LoVo (cell line): Measurements from ENCODE around the gene DTNB.

Experiments used
- DNase-seq: peaks from one replicate; pipeline ENCODE4 v3.0.0-alpha.2; 2016; ENCODE audit warnings: low spot score

DTNB gene

DNA sequence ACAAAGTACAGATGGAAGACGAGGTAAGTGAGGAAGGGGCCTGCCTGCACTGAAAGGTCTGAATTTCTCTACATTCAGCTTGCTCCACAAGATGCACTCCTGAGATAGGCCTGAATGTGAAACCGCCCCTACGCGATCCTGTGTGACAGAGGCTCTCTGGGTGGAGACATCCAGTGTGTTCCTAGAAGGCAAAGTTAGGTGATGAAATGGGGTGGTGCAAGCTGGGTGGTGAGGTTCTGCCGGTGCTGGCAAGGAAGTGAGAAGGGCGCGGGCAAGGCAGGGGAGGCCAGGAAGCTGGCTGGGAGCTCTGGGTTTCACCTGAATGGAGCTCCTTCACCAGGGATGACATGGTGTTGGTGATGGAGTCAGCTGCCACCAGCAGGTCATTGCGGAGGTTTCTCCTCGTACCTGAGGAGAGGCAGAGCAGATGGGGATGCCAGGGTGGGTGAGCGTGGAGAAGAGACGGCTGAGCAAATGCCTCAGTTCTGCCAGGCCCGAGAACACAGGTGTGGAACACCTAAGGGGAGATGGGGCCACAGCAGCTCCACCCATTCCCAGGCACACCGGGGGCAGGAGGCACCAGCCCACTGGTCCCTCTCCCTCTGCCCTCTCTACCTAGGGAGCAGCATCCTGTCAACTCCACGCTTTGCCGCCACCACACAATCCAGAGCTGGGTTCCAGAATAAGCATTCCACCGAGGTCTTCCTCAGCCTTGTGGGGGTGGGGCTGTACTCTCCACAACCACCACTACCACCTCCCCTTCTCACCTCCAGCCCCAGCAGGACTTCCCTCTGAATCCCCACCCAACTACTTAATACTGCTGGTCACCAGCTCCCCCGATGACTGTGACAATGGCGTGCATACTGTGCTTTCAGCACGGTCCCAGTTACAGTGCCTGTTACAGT is 286.2 kb downstream of the DTNB start:
- DNase-seq = no peak

DNA sequence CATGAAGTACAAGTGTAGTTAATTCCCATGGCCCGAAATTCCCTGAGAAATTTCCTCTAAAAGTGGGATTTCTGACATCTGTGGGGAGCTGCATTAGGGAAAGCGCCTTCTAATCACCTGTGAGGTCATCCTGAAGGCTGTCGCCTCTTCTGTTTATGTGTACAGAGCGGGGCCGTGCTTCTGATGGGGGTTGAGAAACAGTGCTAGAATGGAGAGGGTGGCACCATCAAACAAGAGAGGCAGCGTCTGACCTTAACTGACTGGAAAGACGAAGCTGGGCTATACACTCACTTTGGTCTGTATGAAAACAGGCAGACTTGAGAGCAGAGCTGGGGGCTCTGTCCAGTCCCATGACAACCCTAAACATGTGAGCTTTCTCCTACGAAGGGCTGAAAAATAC is 287.5 kb downstream of the DTNB start:
- no peak for DNase-seq

DNA sequence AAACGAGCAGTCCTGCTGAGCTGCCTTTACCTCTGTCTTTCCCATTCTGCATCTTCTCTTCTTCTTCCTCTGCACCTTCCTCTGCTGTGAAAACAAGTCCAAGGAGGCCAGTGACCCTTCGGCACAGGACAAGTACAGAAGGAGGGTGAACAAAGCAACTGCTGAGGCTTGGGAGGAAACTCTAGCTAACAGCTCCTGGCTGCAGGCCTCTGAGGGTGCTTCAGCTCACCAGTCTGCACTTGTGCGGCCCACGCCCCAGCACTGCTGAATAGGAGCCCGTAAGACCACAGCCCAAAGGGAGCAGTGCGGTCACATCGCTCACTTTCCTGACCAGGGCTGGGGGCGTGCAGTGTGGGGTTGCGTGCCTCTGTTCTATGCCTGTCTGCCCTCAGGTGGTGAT is 289.6 kb downstream of the DTNB start:
- DNase-seq = no peak

DNA sequence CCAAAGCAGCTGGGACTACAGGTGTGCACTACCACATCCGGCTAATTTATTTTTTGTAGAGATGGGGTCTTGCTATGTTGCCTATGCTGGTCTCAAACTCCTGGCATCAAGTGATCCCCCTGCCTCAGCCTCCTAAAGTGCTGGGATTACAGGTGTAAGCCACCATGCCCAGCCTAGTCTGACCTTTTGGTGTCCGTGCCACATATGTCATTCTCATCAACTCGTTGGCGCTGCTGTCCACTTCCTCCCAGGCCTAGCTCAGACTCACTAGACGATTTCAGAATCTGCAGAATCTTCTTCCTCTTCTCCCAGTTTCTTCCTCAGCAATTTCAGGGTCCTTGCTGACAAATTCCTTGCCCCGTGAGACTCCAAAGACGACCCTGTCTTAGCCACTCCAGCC is 291.9 kb downstream of the DTNB start:
- DNase-seq = no peak

DNA sequence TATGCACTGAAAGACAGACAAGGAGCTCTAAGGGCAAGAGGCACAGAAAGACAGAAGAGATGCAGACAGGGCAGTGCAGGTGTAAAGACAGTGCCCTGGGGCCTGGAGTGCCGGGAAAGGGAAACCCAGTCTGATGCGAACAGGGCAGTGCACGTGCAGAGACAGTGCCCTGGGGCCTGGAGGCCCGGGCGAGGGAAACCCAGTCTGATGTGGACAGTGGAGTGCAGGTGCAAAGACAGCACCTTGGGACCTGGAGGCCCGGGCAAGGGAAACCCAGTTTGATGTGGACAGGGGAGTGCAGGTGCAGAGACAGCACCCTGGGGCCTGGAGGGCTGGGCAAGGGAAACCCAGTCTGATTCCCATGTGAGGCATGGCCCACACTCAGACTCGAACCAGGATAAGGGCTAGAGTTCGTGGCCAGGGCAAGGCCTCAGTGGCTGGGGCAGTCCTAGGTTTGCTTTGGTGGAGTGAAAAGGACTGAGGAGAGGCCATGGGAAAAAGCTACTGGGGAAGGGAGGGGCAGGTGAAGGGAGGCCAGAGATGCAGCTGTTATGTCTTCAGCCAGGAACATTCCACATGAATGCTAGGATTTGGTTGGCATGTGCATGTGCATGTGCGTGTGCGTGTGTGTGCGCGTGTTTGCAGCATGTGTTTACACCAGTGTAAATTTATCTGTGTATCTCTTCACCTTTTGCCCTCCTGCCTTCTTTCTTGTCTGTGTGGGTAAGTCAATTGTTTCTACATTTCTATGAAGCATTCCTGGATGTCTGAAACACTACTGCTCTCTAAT is 292.6 kb downstream of the DTNB start:
- no peak for DNase-seq

DNA sequence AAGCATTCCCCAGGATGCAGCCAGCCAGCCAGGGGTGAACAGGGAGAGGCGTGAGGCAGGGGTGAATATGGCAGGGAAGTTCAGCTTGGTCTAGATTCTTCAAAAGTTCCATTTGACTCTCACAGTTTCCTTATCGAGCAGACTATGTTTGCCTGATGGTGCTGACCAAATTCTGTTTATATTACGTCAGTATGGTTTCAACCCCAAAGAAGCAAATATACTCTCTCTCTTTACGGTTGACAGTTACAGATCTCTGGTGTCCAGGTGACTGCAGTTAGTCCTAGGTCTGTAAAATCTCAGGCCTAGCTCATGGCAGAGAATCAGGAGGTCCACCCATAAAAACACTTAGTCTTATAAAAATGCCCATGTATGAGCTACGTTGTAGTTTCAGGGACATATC is 293.4 kb downstream of the DTNB start:
- DNase-seq = no peak

DNA sequence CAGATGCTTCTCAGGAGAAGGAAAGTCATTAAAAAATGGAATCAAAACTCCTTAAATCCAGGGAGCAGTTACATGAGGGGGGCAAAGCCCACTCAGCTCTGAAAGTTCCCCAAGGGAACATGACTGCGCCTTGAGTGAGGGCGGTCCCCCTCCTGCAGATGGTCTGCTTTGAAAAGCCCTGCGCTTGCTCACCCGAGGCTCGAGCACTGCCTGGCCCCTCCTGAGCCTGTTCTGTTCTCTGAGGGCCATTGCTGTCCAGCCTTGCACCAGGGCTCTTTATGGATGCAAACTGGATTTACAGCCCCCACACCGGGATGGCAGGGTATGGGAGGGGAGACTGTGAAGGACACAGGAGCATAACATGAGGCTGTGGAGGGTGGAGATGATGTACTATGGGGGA is 293.8 kb downstream of the DTNB start:
- DNase-seq = no peak

DNA sequence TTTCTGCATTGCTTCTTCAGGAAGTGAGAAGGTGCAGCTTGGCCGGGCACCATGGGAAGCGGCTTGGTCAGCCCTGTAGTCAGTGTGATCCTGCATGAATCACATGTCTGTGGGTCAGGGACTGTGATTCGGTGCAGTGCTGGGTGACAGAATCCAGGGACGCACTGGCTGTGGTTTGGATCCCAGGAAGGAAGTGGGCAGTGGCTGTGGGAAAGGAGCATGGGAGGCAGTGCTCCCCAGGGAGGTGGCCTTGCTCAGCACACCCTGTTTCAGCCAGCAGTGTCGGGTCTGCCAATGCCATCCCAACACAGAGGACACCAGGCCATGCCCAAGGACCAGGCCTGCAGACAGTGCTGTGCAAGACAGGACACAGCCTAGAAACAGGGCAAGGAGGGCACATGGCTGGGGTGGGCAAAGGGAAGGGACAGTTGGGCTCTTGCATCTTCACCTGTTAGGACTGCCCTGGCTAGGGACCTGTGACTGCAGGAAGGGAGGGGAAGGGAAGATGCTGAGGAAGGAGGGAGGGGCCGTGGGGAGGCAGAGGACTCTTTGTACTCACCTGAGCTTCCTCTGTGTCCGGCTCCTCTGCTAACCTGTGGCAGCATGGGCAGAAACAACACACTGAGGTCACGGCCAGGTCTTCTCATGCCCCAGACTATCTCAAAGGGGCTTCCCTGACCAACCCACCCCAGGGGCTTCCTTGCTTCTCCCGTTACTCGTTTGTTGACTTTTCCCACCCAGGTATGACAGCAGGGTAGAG is 294.5 kb downstream of the DTNB start:
- DNase-seq = no peak

DNA sequence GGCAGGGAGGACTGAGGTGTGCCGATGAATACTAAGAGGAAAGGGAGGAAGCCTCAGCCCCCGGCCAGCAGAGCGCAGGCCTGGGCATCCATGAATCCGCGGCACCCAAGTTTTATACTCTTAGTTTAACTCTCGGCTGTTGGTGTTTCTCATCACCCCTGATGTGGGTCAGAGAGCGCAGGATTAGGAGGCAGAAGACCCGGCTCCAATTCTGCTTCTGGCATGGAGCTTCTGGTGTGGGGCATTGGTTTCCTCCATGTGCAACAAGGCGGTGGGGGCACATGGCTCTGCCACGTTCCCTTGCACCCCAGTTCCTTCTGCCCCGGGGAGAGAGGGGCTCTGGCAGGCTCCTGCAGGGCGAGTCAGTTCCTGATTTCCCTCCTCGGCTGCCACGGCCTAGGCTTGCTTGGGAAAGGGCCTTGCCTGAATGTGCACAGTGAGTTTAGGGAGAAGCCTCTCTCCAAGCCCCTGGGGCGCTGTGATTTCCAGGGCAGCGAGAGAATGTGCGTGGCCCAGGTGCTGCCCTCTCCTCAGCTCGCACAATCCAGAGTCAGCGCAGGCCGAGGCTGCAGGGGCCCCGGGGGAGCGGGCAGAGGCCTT is 295.5 kb downstream of the DTNB start:
- no peak for DNase-seq

DNA sequence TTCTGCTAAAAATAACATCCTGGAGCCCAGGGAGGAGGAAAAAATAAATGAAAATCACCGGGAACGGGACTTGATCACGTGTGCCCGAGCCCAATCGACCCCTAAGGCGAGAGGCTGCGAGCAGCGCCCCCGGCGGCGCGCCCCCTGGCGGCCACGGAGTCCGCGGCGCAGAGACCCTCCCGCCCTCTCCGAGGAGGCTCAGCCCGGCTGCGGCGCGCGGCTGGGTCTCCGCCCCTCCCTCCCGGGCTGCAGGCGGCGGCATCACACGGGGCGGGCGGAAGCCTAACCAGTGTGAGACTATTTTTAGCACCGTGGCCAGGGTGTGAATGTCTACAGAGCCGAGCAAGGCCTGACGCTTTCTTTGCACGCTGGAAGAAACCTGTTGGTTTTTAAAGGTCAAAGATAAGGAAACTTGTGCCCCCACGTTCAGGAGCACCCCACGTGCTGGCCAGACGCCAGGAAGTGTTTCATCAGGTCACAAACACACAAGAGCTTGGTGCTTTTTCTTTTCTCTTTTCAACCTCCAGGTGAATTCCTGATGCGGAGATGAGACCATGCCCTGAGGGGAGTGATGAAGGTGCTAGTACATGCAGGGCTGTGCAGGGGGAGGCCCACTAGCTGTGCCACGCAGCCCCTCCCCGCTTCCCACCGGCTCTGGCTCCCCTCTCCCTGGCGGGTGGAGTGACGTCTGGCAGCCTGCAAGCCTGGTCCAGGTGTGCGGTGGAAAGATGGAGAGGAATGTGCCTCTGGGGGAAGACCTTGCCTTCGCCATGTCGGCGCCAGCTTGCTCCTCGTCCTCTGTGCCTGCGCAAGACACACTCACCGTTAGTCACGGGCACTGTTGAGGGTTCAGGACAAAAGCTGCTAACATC is 296.4 kb downstream of the DTNB start:
- peak; percentile 89 for DNase-seq

DNA sequence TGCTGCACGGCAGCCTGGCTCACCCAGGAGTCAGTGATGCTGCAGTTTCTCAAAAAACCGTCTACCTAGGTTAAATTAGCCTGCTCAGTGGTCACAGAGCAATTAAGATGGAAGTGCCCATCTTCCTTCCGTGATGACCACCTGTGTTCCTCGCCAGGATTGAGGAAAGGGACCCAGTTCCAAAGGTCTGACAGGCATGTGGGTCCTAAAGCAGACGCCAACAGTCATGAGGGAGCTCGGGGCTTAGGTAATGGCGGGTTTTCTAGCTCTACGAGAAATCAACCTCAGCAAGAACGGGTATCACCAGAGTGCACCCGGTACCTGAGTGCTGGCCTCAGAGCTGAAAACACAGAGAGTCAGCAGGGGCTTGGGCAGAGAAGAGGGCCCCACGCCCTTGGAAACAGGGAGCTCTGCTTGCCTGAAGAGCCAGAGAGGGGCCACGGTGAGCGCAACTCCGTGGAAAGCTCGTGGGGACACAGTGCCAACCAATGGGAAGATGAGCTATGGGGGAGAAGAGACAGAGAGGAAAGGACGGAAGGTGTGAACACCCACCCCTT is 297.3 kb downstream of the DTNB start:
- DNase-seq = no peak

DNA sequence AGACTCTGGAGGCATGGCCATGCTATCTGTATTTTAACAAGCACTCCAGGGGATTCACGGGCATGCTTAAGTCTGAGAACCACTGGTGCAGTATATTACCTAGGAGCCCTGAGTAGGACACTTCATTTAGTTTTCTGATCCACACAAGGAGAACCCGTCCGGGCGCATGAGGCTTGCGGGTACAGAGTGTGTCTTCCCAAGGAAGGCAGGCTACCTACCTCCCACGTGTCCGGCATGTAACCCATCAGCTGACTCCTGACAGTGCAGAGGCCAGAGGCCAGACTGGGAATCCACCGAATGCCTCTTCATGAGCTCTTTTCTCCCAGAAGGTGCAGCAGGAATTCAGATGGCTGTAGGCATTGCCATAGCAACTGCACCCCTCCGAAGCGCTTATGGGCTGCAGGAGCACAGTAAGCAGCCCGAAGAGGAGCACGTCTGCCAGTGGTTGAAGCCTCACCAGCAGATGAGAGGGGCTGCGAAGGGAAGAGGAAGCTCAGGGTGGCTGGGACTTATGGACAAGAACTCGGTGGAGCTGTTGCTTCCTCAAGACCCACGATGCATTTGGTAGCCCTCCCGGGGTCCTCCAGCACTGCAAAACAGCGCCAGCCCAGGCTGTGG is 297.9 kb downstream of the DTNB start:
- no peak for DNase-seq

DNA sequence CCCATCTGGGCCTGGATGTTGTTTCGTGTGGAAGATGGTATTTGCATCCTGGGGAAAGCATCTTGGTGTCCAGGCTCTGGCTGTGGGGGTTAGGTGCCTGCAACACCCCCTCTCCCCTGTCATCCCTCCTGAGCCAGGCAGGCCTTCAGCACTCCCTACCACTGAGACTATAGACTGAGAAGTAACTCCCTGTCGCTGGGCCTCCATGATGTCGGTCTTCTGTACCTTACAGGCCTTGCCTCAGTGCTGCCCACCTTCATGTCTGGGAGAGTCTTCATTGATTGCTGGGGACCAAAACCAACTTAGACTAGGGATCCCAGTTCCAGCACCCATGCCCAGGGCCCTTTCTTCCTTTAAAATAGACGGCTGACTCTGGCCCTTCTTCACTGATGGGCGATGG is 298.6 kb downstream of the DTNB start:
- no peak for DNase-seq

DNA sequence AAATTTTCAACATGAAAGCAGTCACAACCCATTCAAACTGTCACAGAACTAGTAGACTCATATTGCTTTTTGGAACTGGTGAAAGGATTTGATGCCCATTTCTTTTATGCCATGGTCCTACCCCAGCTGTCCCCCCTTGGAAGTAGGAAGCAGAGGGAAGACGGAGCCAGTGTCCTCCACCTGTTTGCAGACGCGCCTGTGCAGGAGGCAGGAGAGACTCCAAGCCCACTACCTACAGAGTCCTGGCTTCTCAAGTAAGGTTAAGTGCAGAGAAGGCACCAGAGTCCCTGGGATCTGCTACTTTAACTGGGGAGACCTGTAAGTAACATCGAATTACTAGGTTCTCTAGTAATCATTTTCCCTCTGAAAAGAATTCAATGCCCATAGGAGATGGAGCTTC is 299.0 kb downstream of the DTNB start:
- no peak for DNase-seq

DNA sequence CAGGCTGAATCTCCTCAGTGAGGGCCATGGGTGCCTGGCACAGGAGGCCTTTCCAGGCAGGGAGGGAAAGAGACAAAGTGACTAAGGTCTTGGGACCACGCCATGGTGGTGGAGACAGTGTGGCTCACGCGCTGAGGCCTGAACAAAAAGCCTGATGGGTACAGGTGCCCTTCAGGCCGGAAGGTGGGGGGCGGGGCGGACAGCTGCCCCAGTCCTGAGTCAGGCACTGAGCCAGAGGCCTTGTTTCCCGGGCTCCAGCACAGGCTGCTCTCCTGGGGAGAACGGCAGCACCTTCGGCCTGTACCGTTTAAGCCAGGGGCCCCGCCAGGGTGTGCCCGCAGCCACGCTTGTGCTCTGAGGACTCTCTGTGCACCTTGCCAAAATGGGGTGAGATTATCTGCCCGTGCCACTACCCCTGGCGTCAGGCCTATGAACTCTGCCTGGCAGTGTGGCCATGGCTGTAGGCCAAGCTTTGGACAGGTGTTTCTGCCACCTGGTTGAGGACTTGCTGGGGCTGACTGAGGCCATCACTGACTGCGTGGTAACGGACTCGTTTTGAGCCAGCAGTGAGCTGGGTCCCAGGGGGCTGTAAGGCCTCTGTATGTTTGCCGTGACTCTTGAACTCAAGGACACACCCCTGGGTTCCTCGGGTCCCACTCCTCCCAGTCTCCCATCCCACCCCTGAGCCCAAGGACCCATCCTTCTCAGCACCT is 300.0 kb downstream of the DTNB start:
- no peak for DNase-seq

DNA sequence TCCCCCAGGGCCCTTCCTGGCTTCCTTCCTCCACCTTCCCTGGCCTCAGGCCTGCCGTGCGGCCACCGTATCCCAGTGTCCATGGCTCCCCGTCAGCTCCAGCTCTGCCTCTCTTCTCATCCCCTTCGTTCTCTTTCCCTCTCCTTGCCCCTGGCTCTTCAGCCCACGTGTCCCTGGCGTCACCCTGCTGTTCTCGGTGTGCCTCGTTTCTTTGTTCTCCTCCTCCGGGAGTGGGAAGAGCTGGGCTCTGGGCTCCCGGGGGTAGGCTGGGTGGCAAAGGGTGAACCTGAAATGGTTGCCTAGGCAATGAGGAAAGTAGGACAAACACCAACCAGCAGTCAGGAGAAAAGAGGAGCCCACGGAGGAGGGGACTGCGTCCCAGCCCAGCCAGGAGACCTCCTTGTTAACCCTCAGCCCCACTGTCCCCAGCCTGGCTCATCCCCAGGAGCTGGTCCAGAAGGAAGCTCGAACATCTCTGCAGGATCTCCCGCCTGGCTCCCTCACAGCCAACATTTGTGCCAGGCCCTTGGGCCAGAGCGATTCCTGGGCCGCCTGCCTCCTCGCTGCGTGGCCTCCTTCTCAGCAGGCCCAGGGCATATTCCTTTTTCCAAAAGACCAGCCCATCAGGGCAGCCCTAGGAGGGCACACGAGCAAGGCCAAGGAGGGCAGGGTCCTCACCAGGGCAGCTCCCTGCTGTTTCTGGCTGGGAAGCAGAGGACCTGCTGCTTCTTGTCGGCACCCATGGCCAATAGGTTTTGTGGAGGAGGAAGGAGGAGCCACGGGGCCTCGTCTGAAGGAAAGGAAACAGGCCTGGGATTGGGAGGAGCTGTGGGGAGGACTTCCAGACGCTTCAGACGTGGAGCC is 300.7 kb downstream of the DTNB start:
- DNase-seq = no peak

DNA sequence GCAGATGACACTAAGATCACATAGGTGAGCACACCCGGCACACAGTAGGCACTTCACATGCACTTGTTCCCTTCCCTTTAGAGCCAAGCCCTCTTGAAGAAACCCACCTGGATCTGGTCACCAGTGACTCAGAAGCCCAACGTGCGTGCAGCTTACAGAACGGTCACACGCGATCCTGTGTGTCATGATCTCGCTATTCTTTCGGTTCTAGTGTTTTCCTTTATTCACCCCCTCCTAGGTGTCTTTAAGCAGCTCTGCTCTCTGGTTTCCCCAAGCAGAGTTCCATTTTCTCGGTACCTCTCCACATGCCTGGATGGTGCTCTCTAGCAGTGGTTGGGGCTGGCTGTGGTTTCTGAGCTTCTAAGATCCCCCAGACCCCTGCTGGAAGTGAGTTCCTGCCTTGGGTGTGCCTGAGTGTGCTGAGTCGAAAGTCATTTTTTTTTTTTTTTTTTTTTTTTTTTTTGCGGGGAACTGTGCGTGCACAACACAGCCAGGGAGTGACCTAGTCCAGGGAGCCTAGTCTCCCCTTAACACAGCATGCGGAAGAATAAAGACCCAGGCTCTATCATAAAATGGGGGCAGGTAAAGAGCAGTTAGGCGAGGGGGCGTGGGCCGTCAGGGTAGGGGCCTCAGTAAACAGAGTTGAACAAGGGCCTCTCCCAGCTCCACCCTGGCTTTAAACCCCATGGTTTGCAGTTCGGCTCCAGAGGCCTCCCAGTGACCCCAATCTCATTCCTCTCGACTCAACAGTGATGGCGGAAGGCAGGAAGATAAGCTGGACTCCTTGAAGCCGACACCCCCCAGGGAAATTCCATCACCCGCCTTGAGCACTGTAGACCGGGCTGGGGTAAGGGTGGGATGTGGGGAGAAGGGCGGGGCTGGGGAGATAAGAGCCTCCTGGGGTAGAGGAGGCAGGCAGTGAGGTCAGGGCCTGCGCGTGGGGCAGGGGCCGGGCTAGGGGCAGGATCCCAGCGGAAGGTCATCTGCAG is 301.8 kb downstream of the DTNB start:
- no peak for DNase-seq

DNA sequence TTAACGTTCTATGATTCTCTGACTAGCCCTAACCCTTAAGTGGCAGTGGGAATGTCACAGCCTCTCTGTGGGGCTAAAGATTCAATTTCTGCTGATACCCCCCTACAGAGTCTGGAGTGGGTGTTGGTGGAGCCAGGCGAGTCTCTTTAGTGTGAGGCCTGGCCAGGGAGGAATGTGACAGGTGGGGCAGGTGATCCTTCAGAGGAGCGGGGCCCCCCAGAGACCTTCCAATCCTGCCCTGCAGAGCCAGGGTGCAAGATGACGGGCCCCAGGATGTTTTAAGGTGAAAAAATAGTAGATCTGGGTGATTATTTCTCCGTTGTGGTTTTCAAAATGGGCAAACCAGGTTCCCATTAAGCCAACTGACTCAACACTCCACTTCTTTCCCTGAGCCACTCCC is 303.5 kb downstream of the DTNB start:
- no peak for DNase-seq
